ENCODE results near the gene ASIC2.

ASIC2 gene

DNA sequence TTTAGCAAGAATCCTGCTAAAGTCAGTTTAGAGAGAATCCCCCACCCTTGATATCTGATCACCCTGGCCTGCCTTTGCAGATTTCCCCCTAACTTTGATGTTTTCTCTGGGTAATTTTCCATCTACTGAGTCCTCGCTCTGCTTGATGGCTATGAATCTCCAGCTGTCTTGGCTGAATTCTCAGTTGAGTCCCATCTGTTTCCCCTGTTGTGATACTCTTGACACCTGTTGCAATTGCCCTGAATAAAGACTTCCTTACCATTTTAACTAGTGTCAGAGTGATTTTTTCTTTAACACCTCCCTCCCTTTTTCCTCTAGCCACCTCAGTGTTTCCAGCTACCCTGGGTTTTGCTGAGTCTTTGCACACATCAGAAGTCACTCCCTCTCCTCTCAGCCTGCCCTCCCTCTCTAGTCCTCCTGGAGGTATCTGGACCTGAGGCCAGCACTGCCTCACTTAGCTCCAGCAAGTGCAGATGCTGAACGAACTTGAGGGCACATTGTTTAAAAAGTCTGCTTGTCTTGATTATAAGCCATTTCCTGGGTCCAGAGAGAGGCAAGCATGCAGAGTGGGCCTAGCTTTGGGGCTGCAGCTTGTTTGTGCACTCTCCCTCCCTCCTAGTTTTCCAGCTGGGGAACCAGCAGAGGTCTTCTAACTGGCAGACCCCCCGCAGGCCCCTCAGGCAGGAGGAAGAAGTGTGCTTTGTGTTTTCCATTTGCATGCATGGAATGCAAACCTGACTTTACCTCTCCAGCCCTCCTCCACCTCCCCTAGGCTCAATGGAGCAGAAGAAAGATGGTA, 268.2 kb downstream of the ASIC2 start:
- Histone ChIP-seq H3K27ac (ENCODE audit: low read depth, low read length) (no peak overlapping the region), H3K27me3 (ENCODE audit: low read length) (no peaks in the 10 kb centered on the region), H3K4me3 (ENCODE audit: insufficient read depth, low read length, poor library complexity, severe bottlenecking) (no peak overlapping the region), H3K36me3 (ENCODE audit: low read length) (no peaks in the 10 kb centered on the region), H3K9me3 (ENCODE audit: insufficient read depth, low read length) (no peaks in the 10 kb centered on the region), H3K9me2 (replicated peaks; ENCODE audit: insufficient read depth, low read length) (no peaks in the 10 kb centered on the region), H3F3A (ENCODE audit: insufficient read depth) (no peaks in the 10 kb centered on the region), H2AFZ (ENCODE audit: low read depth, low read length, severe bottlenecking) (no peak overlapping the region), H3K9ac (ENCODE audit: low read length) (no peak overlapping the region), H4K20me1 (ENCODE audit: low read depth, low read length) (no peaks in the 10 kb centered on the region), H3K79me2 (ENCODE audit: insufficient read depth, low read length) (no peaks in the 10 kb centered on the region), H3K4me2 (ENCODE audit: low read depth, low read length, poor library complexity, severe bottlenecking) (no peak overlapping the region)
- TF ChIP-seq EZH2phosphoT487 (conservative IDR thresholded peaks at IDR 0.05; ENCODE audit: low read length): no peak
- TF ChIP-seq, protein P1, sequence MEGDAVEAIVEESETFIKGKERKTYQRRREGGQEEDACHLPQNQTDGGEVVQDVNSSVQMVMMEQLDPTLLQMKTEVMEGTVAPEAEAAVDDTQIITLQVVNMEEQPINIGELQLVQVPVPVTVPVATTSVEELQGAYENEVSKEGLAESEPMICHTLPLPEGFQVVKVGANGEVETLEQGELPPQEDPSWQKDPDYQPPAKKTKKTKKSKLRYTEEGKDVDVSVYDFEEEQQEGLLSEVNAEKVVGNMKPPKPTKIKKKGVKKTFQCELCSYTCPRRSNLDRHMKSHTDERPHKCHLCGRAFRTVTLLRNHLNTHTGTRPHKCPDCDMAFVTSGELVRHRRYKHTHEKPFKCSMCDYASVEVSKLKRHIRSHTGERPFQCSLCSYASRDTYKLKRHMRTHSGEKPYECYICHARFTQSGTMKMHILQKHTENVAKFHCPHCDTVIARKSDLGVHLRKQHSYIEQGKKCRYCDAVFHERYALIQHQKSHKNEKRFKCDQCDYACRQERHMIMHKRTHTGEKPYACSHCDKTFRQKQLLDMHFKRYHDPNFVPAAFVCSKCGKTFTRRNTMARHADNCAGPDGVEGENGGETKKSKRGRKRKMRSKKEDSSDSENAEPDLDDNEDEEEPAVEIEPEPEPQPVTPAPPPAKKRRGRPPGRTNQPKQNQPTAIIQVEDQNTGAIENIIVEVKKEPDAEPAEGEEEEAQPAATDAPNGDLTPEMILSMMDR (IDR thresholded peaks at IDR 0.05; ENCODE audit: insufficient read depth, low read length, poor library complexity, severe bottlenecking): no peak

DNA sequence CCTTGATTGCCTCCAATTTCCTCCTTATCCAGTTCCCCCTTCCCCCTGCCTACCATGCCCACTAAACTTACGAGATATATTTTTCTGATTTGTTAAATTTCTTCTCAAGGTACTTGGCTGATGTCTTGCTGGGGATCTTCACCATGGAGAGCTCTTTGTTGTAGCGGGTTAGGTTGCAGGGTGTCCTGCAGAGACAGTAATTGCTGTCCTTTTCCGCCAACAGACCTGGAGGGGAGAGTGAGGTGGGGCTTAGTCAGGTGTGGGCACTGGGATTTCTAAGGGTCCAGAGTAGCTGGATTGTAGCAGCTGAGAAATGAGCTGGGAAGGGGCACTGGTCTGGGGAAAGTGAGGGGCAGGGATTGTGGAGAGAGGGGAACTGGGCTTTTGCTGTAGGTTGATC, 269.3 kb downstream of the ASIC2 start:
- TF ChIP-seq EZH2phosphoT487 (conservative IDR thresholded peaks at IDR 0.05; ENCODE audit: low read length): no peak
- TF ChIP-seq, protein P1 (IDR thresholded peaks at IDR 0.05; ENCODE audit: insufficient read depth, low read length, poor library complexity, severe bottlenecking): no peak
- Histone ChIP-seq H4K20me1 (ENCODE audit: low read depth, low read length) (no peaks in the 10 kb centered on the region), H3K4me3 (ENCODE audit: insufficient read depth, low read length, poor library complexity, severe bottlenecking) (no peak overlapping the region), H3K9me3 (ENCODE audit: insufficient read depth, low read length) (no peaks in the 10 kb centered on the region), H3K36me3 (ENCODE audit: low read length) (no peaks in the 10 kb centered on the region), H3K9me2 (replicated peaks; ENCODE audit: insufficient read depth, low read length) (no peaks in the 10 kb centered on the region), H3K79me2 (ENCODE audit: insufficient read depth, low read length) (no peaks in the 10 kb centered on the region), H3K4me2 (ENCODE audit: low read depth, low read length, poor library complexity, severe bottlenecking) (no peak overlapping the region), H3F3A (ENCODE audit: insufficient read depth) (no peaks in the 10 kb centered on the region), H3K9ac (ENCODE audit: low read length) (no peak overlapping the region), H3K27me3 (ENCODE audit: low read length) (no peaks in the 10 kb centered on the region), H3K27ac (ENCODE audit: low read depth, low read length) (no peak overlapping the region), H2AFZ (ENCODE audit: low read depth, low read length, severe bottlenecking) (no peak overlapping the region)

DNA sequence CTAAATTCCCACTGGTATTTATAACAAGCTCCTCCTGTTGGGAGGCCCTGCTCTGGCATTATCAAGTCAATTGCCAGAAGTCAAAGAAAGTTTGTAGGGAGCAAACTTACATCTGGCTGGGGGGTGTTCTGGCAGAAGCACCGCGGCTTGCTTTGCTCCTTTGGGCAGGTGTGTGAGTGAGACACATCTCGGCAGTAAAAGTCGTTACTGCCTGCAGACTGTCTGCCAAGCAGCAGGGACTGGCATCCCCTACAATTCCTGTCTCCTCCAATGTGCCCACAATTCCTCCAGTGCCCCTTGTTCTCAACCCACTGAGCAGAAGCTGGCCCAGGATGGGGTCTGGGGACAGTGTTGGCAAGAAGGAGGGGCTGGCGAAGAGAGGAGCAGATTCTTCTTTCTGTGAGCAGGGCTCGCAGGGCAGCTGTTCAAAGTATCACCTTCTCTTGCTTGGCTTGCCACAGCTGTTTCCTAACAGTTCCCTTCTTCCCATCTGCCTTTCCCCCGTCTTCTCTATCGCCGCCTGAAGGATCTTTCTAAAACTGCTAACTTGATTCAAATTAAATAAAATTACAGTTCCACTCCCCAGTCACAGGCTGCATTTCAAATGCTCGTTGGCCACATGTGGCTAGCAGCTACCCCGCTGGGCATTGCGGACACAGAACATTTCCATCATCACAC, 271.2 kb downstream of the ASIC2 start:
- Histone ChIP-seq H3K27me3 (ENCODE audit: low read length) (no peaks in the 10 kb centered on the region), H3K9me3 (ENCODE audit: insufficient read depth, low read length) (no peaks in the 10 kb centered on the region), H3K4me3 (ENCODE audit: insufficient read depth, low read length, poor library complexity, severe bottlenecking) (no peak overlapping the region), H3K27ac (ENCODE audit: low read depth, low read length) (no peak overlapping the region), H3K36me3 (ENCODE audit: low read length) (no peaks in the 10 kb centered on the region), H4K20me1 (ENCODE audit: low read depth, low read length) (no peaks in the 10 kb centered on the region), H3K9ac (ENCODE audit: low read length) (no peak overlapping the region), H3K79me2 (ENCODE audit: insufficient read depth, low read length) (no peaks in the 10 kb centered on the region), H3K9me2 (replicated peaks; ENCODE audit: insufficient read depth, low read length) (no peaks in the 10 kb centered on the region), H2AFZ (ENCODE audit: low read depth, low read length, severe bottlenecking) (no peak overlapping the region), H3K4me2 (ENCODE audit: low read depth, low read length, poor library complexity, severe bottlenecking) (no peak overlapping the region), H3F3A (ENCODE audit: insufficient read depth) (no peaks in the 10 kb centered on the region)
- TF ChIP-seq EZH2phosphoT487 (conservative IDR thresholded peaks at IDR 0.05; ENCODE audit: low read length): no peak
- TF ChIP-seq, protein P1 (IDR thresholded peaks at IDR 0.05; ENCODE audit: insufficient read depth, low read length, poor library complexity, severe bottlenecking): no peak

Data from SU-DHL-6 (cell line).